C4-2B (cell line): ENCODE data around the gene BRSK2.

Experiments
- CTCF ChIP-seq: fragments of 450-650 bp; conservative IDR thresholded peaks from 2 replicates; pipeline ENCODE4 v1.5.1; 2017; ENCODE audit warnings: mild to moderate bottlenecking
- ZFX ChIP-seq: fragments of 450-650 bp; IDR thresholded peaks from 2 replicates; pipeline ENCODE4 v1.6.1; 2017

- no peak for TF ChIP-seq CTCF
- TF ChIP-seq ZFX, result no peak
Measured at GRCh38 chr11:1496761-1497095, 107.0 kb downstream of the BRSK2 start.
